HG02840 (cell line): ENCODE results near the gene NPS.

Source experiments
- ATAC-seq: cut with Tn5 transposase; IDR thresholded peaks from one replicate; pipeline ENCODE4 v1.9.1; 2021; ENCODE audit warnings: mild to moderate bottlenecking, moderate library complexity, moderate number of reproducible peaks; ENCODE audit not compliant: unreplicated experiment, low FRiP score

Gene NPS

GRCh38 chr10:127549009-127549408 lies at the start of gene NPS:
TSS of gene NPS (plus strand) at chr10:127549309. CDS start at chr10:127549369, 60 bp downstream.
- no peak for ATAC-seq

DNA sequence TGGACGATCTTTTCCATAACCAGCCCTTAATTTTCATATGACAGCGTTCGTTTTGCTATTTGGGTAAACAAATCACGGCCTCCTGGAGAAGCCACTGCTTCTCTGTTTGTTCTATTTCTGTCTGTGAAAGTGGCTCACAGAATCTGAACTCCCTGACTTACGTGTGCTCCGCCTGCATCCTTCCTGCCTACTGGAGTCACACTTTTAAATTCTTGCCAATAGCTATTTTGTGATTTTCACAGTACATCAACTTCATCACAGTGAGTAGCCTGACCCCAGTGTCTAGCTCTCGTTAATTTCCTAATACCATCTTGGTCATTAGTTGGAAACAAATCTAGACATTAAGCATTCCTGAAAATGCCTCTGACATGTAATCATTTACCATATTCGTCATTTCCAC lies 49.0 kb upstream of the NPS start:
- no peak for ATAC-seq

GRCh38 chr10:127506094-127506493 lies 43.0 kb upstream of the NPS start:
- no peak for ATAC-seq

DNA sequence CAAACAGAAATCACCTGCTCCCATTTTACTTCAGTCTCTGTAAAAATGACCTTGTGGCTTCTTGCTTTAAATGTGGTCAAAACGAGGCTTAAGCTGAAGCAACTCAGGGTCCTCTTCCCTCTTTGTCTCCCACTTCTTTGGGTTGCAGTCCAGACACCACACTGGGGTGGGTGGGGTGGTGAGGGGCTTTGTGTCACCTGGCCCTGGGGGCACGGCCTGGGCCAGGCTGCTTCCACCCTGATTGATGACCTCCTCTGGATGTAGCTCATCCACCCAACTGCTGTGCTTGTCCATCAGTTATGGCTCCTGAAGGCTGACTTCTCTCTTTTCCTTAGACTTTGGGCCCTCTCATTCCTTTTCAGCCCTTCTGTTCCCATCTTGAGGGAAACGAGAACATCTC lies 26.8 kb upstream of the NPS start:
- no peak for ATAC-seq

DNA sequence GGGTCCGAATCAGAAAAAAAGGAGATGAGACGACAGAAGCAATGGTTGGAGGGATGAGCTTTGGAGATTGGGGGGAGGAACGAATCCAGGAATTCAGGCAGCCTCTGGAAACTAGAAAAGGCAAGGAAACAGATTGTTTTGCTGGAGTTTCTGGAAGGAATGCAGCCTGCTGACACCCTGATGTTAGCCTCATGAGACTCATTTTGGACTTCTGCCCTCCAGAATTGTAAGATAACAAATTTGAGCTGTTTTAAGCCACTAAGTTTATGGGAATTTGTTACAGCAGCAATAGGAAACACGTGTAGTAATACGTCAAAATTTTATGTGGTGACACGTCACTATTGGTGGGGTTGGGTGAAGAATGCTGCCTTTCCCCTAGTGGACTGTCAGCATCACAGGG lies 25.6 kb upstream of the NPS start:
- no peak for ATAC-seq

DNA sequence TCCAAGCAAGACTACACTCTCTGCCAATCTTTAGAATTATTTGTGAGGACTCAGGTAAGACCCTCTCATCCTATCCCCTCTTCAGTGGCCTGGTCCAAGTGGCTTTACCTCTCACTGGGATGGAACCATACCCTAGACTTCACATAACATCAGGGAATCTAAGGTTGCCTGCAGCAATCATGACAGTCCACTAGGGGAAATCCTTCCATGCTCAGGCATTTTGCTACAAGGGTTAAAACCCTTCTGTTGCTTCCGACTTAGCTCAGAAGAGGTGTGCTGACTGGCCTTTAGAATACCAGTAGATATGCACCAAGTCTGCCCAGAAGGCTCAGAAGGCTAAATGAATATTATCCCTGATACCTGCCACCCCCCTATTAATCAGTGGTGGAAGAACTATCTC lies 24.9 kb upstream of the NPS start:
- ATAC-seq: no peak

DNA sequence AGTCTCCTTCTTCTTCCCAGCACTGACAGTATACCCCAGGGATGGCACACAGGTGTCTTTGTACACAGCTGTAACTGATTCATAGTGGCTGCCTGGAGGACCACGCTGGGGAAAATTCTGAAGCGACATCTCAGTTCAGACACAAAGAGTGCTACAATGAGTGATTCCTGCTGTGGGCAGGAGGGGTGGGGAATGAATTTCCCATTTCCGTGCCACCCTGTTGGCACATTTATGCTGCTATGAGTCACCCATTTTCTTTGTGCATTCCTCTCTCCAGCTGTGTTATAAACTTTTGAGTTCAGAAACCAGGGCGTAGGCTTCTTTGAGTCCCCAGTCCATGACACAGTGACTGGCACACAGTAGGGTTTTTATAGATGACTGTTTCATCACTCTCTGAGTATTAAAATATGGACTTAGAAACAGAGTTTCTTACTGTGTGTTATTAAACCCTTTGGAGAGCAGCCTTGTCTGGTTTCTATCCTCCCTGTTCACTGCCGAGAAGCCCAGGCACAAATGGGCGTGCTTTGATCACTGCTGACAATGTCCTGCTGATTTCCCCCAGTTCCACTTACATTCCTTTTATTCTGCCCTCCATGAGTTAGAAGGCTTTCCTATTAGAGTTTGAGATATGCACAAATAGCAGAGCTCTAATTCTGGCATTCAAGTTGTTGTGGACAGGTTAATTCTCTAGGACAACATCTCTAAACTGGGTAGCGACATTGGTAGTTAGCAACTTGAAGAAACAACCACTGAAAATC lies 24.0 kb upstream of the NPS start:
- no peak for ATAC-seq

DNA sequence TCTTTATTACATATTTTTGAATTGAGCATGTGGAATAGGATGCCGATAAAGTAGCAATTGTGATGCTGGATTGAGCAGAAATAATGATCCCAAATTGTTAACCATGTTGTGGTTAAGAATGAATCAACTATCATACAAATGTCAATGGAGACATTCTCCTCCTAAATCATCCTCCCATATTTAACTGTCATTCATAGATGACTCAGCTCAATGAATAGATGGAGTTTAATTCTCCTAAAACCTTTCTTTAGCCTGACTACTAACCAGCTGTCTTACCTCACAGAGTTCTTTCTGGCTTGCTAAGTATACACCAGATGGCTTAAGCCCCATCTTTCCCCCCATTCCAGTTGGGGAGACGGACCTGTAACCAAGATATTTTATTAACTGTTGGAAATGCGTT lies 23.4 kb upstream of the NPS start:
- ATAC-seq: no peak

DNA sequence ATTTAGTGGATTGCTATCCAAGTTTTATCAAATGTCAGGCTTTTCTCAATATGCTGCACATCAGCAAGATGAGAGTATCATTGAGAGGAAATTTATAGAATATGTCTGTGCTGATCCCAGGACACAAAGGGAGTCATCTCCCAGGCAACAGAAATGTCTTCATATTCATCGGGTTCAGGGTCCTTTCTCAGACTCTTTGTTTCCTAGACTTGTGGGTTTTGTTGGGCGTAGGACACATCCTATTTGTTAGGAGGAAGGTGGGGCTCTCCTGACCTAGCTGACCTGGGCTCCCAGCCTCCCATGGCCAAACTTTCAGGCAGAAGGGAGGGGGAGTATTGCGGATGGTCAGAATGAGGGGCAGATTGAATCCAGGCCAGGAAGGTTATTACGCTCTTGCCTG lies 22.9 kb upstream of the NPS start:
- ATAC-seq: no peak

GRCh38 chr10:127527320-127527719 lies 21.8 kb upstream of the NPS start:
- ATAC-seq: no peak

DNA sequence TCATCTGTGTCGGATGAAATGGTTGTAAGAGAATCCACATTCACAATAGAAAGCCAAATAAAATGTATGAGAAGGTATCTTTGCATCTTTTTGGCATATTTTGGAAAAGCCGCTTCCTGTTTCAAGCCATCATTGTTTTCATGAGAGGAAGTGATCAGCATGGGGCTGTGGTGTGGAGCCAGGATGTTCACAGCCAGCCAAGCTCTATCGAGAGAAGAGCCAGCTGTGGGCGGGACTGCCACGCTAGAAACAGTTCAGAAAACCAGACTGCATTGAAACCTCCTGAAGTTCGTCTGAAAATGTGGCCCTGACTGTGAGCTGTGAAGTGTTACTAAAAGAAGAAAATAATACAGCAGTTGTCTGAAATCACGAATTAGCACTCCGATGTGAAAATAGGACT lies 21.2 kb upstream of the NPS start:
- no peak for ATAC-seq

DNA sequence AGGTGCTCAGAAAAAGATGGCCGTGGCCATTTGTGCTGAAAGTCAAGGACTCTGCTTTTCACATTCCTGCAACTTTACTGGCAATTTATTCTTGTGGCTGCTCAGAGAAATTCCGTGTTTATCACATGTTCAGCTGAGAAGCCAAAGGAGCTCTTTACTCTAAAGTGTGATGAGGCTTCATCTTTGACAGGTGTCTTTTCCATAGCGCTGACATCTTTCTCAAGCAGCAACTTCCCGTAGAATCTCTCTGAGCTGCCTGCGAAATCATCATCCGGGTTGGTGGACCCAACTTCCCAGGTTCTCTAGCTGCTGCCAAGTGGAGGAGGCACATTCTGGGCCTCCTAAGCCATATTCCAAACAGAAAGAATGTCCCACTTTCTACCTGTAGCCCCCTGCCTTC lies 16.9 kb upstream of the NPS start:
- ATAC-seq: no peak

GRCh38 chr10:127532659-127533058 lies 16.4 kb upstream of the NPS start:
- no peak for ATAC-seq

DNA sequence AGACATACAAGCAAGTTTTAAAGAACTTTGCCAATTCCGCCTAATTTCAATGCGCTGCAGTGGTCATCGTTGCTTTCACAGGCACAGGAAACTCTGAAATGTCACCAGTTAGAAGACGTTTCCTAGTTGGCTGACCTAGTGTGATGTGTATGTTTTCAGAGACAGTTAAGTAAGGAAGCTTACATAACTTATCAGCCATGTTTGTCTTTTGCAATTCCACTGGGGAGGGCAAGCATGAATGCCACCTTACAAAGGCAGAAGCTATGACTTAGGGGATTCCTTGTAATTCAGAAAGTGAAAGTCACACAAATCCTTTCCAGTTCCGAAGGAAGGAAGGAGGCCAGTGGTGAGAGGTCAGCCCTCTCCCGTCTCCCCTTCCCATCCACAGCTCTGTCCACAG lies 15.0 kb upstream of the NPS start:
- ATAC-seq: no peak

- ATAC-seq: no peak
Measured at GRCh38 chr10:127534496-127534895, 14.6 kb upstream of the NPS start.

GRCh38 chr10:127535802-127536515 lies 13.2 kb upstream of the NPS start:
- ATAC-seq: no peak

- ATAC-seq: no peak
Measured at GRCh38 chr10:127536972-127537760, 11.9 kb upstream of the NPS start.

- ATAC-seq: no peak
Measured at GRCh38 chr10:127537924-127538323, 11.2 kb upstream of the NPS start.

DNA sequence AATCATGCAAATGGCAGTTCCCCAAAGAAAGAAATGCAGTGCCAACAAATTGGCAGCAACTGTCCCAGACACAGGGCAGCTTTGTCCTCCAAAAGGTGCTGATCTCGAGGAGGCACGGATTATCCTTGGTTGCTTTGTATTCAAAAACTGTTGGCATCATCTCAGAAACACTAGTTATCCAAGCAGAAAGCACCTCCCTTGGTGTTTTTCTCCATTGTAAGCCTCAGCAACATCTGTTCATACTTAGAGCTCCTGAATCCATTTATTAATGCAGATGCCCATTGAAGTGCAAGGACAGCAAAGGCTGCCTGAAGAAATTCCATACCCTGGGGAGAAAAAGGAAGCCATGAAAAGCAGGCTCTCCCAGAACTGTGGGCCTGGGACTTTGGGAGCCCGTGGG lies 1.1 kb upstream of the NPS start:
- ATAC-seq: no peak

DNA sequence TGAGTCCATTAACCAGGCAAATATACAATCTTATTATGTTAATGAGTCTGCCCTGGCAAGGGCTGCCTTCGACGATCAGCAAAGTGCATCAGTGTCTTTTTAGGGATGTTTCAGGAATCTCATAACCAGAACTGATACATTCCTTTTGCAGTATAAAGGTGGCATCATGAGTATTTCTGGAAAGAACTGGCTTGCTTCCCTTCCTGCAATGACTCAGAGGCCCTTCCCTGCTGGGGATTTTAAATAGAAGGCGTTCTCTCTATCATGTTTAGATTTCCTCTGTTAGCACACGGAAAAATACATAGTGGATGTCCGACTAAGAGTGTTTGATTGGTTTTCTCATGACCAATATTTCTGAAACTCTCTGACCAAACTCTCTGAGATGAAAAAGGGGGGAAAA lies 1.8 kb downstream of the NPS start:
- ATAC-seq: no peak

GRCh38 chr10:127552446-127552845 lies 3.3 kb downstream of the NPS start:
- no peak for ATAC-seq
